ENCODE results near the gene ERP27.

Gene ERP27

GRCh38 chr12:14970473-14970872, 32.1 kb upstream of the ERP27 start:
- TF ChIP-seq CTCF (IDR thresholded peaks at IDR 0.05; ENCODE audit: borderline replicate concordance, insufficient read depth, low read depth, low read length) = no peak

DNA sequence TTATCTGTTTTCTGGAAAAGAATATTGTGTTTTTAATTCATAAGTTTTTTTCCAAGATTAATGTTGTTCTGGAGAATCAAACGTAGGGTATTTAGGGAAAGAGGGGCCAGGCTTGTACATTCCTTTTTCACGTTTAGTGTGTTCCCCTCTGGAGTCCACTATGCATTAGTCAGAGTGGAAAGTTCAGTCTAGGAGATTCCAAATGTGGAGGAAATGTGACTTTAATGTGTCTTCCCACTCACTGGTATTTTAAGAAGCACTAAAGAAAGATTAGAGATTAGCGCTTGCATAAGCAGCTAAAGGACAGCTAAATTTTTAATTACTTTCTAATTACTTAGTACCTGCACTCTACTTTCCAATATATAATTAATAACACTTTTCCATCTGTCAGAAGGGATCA, 30.1 kb upstream of the ERP27 start:
- H3K4me3 ChIP-seq (ENCODE audit: low read depth, low read length) = no peak overlapping the region

More at GRCh38 chr12:14970473-14970872, 32.1 kb upstream of the ERP27 start:
- H3K4me3 ChIP-seq (ENCODE audit: low read depth, low read length) = no peak overlapping the region

GRCh38 chr12:14965221-14965620, 26.9 kb upstream of the ERP27 start:
- no peak for TF ChIP-seq CTCF (IDR thresholded peaks at IDR 0.05; ENCODE audit: borderline replicate concordance, insufficient read depth, low read depth, low read length)
- no peak overlapping the region for H3K4me3 ChIP-seq (ENCODE audit: low read depth, low read length)

More for the DNA sequence above, 30.1 kb upstream of the ERP27 start:
- no peak for TF ChIP-seq CTCF (IDR thresholded peaks at IDR 0.05; ENCODE audit: borderline replicate concordance, insufficient read depth, low read depth, low read length)

DNA sequence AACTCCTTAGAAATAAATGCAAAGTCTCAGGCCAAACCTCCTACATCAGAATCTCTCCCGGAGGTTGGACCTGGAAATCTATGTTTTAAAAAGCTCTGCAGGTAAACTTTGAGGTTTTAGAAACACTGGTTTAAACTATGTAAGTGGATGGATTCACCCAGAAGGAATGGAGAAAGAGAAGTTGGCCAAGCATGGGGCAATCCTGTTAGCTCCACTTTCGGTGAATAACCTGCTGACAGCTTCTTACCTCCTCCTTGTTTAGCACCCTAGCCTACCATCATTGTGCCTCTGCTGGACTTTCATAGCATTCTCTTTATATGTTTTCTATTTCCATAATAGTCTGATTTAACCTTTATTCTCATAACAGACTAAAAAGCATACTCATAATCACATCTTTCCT, 26.1 kb upstream of the ERP27 start:
- H3K4me3 ChIP-seq (ENCODE audit: low read depth, low read length) = no peak overlapping the region
- TF ChIP-seq CTCF (IDR thresholded peaks at IDR 0.05; ENCODE audit: borderline replicate concordance, insufficient read depth, low read depth, low read length) = no peak

- H3K4me3 ChIP-seq (ENCODE audit: low read depth, low read length) = no peak overlapping the region
- TF ChIP-seq CTCF (IDR thresholded peaks at IDR 0.05; ENCODE audit: borderline replicate concordance, insufficient read depth, low read depth, low read length) = no peak
Observed at GRCh38 chr12:14963520-14963919, 25.2 kb upstream of the ERP27 start.

DNA sequence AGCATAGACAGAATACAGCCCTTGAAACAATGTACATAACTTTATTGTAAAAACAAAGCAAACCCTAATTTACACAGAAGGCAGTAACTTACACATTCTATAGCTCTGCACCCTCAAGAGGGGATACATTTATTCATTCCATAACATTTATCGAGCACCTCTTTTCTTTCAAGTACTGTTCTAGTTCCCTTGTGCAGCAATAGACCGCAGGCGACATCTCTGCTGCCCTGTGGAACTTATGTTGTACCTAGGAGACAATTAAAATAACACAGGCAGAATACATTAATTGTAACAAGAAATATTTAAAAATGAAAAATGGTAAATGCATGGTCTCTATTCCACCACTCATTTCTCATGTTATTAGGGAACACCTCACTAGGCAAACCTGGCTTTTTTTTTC, 24.5 kb upstream of the ERP27 start:
- no peak for TF ChIP-seq CTCF (IDR thresholded peaks at IDR 0.05; ENCODE audit: borderline replicate concordance, insufficient read depth, low read depth, low read length)
- H3K4me3 ChIP-seq (ENCODE audit: low read depth, low read length) = no peak overlapping the region

- peak overlapping the region; percentile 89 for H3K4me3 ChIP-seq (ENCODE audit: low read depth, low read length)
- no peak for TF ChIP-seq CTCF (IDR thresholded peaks at IDR 0.05; ENCODE audit: borderline replicate concordance, insufficient read depth, low read depth, low read length)
Observed at GRCh38 chr12:14962153-14962539, 23.8 kb upstream of the ERP27 start.

All from GM12875 (cell line).